NCI-H1105 treated with DMSO at 0.1 percent for 48 hours (cell line): Measurements from ENCODE around the gene ANKRD49.

Source experiments
- DNase-seq: peaks from one replicate; lab custom pipeline; 2025; lab: John Stamatoyannopoulos, UW

ANKRD49 gene

GRCh38 chr11:94507485-94507884 lies 13.7 kb downstream of the ANKRD49 start:
- no peak for DNase-seq

GRCh38 chr11:94511932-94512781 lies 18.4 kb downstream of the ANKRD49 start, which contains the start of gene C11orf97:
Gene C11orf97 (plus strand): TSS chr11:94512461. CDS start chr11:94512529, 68 bp downstream.
- DNase-seq: no peak

GRCh38 chr11:94513091-94513490 lies 19.3 kb downstream of the ANKRD49 start:
- DNase-seq: peak; percentile 94

- DNase-seq: no peak
Observed at GRCh38 chr11:94515398-94515797, 21.6 kb downstream of the ANKRD49 start.

GRCh38 chr11:94516725-94517124 lies 22.9 kb downstream of the ANKRD49 start:
- no peak for DNase-seq

GRCh38 chr11:94518300-94518699 lies 24.5 kb downstream of the ANKRD49 start:
- DNase-seq: no peak

GRCh38 chr11:94519478-94520084 lies 25.8 kb downstream of the ANKRD49 start:
- DNase-seq: peak; percentile 51

- no peak for DNase-seq
Observed at GRCh38 chr11:94521684-94522083, 27.9 kb downstream of the ANKRD49 start.

GRCh38 chr11:94524341-94524740 lies 30.6 kb downstream of the ANKRD49 start:
- DNase-seq: no peak

- peak; percentile 19 for DNase-seq
Observed at GRCh38 chr11:94525546-94526324, 32.0 kb downstream of the ANKRD49 start.

- DNase-seq: no peak
Observed at GRCh38 chr11:94526645-94527438, 33.1 kb downstream of the ANKRD49 start.

- no peak for DNase-seq
Observed at GRCh38 chr11:94528551-94528950, 34.8 kb downstream of the ANKRD49 start.

- DNase-seq: no peak
Observed at GRCh38 chr11:94532211-94532610, 38.4 kb downstream of the ANKRD49 start.

GRCh38 chr11:94533206-94533605 lies 39.4 kb downstream of the ANKRD49 start:
- no peak for DNase-seq

- no peak for DNase-seq
Observed at GRCh38 chr11:94533696-94534630, 40.2 kb downstream of the ANKRD49 start.

- no peak for DNase-seq
Observed at GRCh38 chr11:94536386-94536785, 42.6 kb downstream of the ANKRD49 start.

- DNase-seq: no peak
Observed at GRCh38 chr11:94537031-94537600, 43.3 kb downstream of the ANKRD49 start.

GRCh38 chr11:94539420-94539819 lies 45.6 kb downstream of the ANKRD49 start:
- no peak for DNase-seq

GRCh38 chr11:94543695-94544645 lies 50.2 kb downstream of the ANKRD49 start, which contains the start of gene FUT4:
Gene FUT4 (plus strand): TSS chr11:94543921. CDS start chr11:94544134, 213 bp downstream.
- DNase-seq: peak; percentile 37
